Right lobe of liver (tissue), 6 donors: ENCODE data around the gene MOCS1. TPM values are rescaled to one million over a fixed set of nuclear protein-coding genes. Genes with fewer than 3 reads are reported as not detected.
"Not testable (repeated sequence)": the region's sequence is repeated elsewhere in the genome, so short reads cannot be mapped to it uniquely, and the experiment has no call there.

Experiments
- ATAC-seq, 4 donors: fragments of 200-7000 bp; cut with Tn5 transposase; one replicate each; pipeline ENCODE4 v1.9.1; 2020; ENCODE audit warnings: mild to moderate bottlenecking in 4 of 4, moderate library complexity in 4 of 4
- DNase-seq, 3 donors: peaks; one replicate each; pipeline ENCODE4 v3.0.0-alpha.2; 2020
- H3K27ac ChIP-seq, 3 donors: fragments of 200-600 bp; one replicate each; pipeline ENCODE4 v1.8.0; 2022
- H3K27me3 ChIP-seq, 2 donors: fragments of 200-600 bp; one replicate each; pipeline ENCODE4 v1.8.0; 2022
- H3K36me3 ChIP-seq, 4 donors: fragments of 200-600 bp; sonication (generic) in 1 of 4; one replicate each; pipeline versions ENCODE4 v1.5.1 to v1.8.0; 2017 to 2022; ENCODE audit warnings: control low read depth in 1 of 4
- H3K4me1 ChIP-seq, 4 donors: fragments of 200-600 bp; sonication (generic) in 1 of 4; one replicate each; pipeline versions ENCODE4 v1.5.1 to v1.8.0; 2017 to 2022; ENCODE audit warnings: control low read depth in 1 of 4
- H3K4me3 ChIP-seq, 3 donors: fragments of 200-600 bp; one replicate each; pipeline ENCODE4 v1.8.0; 2022
- H3K9me3 ChIP-seq, 4 donors: fragments of 200-600 bp; sonication (generic) in 1 of 4; one replicate each; pipeline versions ENCODE4 v1.5.1 to v1.8.0; 2017 to 2022; ENCODE audit warnings: control low read depth in 1 of 4
- POLR2A ChIP-seq: fragments of 450-650 bp; IDR thresholded peaks from one replicate; pipeline ENCODE4 v1.6.1; 2017; ENCODE audit warnings: antibody characterized with exemption, mild to moderate bottlenecking
- WGBS: methylation state at CpG from one replicate; pipeline ENCODE4 v1.1.6; 2018; ENCODE audit warnings: low coverage, low lambda C conversion rate; ENCODE audit not compliant: insufficient coverage; ENCODE audit errors: missing lambda C conversion rate; 5-methylcytosine and 5-hydroxymethylcytosine counted together
- intact Hi-C, 2 donors: fragments of 100-400 bp; cut with DNase I; formaldehyde crosslinking; loops; one replicate each; pipeline versions ENCODE4 v1.11.2 to v1.14.1; 2022
- total RNA-seq, 6 experiments: library from RNA; depleted of rRNA in 2 of 6; stranded (reverse); fragments of >200 nt in 2 of 6; fragmentation: NEBNext Ultra II Directional in 3 of 6; extraction: Animal tissue kit (Norgen Biotek cat#: 25700) in 3 of 6; gene quantifications; one replicate each; pipeline versions ENCODE4 v1.1.0 to v1.2.4, GENCODE V29; 2016 to 2023
- TF ChIP-seq, protein P1 (sequence below), 4 donors: fragments of 200-600 bp in 3 of 4; fragments of 450-650 bp in 1 of 4; IDR thresholded peaks; one replicate each; pipeline versions ENCODE4 v1.5.1 to v1.8.0; 2016 to 2022; ENCODE audit warnings: antibody characterized with exemption in 4 of 4, mild to moderate bottlenecking in 2 of 4
- donor health status: DM: no; HTN: yes; CAD: no.
- donor health status: DM: no; HTN: no; CAD: no.
- donor health status: DM: no; HTN: no; CAD: no.
- donor health status: DM: no; HTN: yes; CAD: no.
- donor health status: DM: no; HTN: yes; CAD: no.

Gene MOCS1
- total RNA-seq, 6 experiments from 2014 or later: 18.0 to 35.3 (median 27.8) TPM

DNA sequence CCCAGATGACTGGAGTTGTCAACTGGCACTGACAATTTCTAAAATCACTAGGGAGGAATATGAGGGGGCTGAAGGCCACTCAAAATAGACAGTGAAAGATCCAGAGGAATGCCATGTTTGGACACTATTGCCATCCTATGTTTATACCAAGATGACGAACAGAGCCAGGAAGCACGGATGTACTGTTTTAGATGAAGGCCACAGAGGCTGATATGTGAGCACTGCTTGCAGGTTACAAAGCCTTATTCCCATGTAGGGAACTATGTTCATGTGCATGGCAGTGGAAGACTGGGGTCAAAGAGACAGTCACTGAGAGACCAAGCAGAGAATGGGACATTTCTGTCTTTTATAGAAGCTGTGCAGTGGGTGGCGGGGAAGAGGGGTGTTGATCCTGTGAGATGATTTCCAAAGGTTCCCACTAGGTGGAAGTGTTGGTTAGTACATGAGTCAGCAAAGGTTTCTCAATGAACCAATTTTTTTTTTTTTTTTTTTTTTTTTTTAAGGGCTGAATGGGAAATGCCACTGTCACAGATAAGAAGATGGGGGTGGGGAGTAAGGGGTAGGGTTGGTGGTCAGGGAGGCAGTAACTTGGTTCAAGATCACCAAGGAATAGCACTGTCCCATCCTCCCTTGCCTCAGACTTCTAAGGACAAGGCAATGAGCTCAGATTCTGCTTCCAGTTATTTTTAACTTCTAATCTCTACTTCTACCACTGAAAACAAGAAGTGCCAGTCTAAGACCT lies 46.7 kb upstream of the MOCS1 start:
- H3K27me3 ChIP-seq: no peaks in the 10 kb centered on the region
- no peak for TF ChIP-seq POLR2A
- TF ChIP-seq, protein P1, sequence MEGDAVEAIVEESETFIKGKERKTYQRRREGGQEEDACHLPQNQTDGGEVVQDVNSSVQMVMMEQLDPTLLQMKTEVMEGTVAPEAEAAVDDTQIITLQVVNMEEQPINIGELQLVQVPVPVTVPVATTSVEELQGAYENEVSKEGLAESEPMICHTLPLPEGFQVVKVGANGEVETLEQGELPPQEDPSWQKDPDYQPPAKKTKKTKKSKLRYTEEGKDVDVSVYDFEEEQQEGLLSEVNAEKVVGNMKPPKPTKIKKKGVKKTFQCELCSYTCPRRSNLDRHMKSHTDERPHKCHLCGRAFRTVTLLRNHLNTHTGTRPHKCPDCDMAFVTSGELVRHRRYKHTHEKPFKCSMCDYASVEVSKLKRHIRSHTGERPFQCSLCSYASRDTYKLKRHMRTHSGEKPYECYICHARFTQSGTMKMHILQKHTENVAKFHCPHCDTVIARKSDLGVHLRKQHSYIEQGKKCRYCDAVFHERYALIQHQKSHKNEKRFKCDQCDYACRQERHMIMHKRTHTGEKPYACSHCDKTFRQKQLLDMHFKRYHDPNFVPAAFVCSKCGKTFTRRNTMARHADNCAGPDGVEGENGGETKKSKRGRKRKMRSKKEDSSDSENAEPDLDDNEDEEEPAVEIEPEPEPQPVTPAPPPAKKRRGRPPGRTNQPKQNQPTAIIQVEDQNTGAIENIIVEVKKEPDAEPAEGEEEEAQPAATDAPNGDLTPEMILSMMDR (IDR thresholded peaks at IDR 0.05): peak; percentile 38 to 56 (median 48)
- H3K4me1 ChIP-seq: peaks cover 0 to 22% (median 7%) of the 10 kb centered on the region in 4 donors
- 52% methylated on average over 3 of the region's 3 CpGs for WGBS
- no peaks in the 10 kb centered on the region for H3K36me3 ChIP-seq
- no peak overlapping the region for H3K27ac ChIP-seq
- no peak for DNase-seq
- intact Hi-C loops: loop anchor here (10.0 kb wide), 1 partner anchor 324 kb away; no protein-coding TSS in a partner anchor
- peak; percentile 85 to 89 (median 86) for ATAC-seq
- H3K9me3 ChIP-seq: no peaks in the 10 kb centered on the region
- no peak overlapping the region for H3K4me3 ChIP-seq

DNA sequence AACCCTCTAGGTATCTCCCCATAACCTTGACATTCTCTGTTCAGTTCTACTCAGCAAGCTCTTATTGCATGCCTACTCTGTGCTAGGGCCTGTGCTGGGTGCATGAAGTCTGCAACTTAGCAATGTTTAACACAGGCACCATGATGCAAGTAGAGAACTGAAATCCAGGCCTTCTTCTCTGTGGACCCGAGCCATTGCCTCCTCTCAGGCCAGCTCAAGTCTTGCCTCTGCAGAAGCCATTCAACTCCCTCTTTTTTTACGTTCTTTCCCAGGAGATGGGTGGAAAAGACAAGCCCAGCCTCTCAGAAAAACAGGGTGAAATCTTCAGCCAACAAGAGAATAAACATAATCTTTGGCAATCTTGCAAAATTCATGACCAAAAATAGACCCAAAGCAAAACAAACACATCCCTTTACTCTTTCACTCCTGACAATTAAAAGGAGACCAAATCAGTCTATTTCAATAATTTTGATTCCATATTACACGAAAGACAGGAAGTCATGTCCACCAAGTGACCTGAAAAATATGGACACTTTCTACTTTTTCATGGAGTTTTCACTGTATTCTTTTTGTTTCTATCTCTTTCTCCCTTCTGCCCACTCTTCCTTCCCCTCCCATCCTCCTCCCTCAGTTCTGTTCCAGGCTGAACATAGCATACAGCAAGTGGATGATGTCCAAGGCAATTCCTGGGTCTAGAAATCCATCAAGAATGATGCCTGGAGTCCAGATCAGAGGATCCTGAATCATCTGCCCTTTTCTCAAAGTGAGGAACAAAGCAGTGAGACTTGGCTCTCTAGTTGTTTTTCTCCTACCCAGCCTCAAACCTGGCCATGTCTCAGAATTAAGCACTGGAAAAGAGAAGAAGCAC lies 45.4 kb upstream of the MOCS1 start:
- Histone ChIP-seq H3K27me3 (no peaks in the 10 kb centered on the region), H3K4me3 (no peak overlapping the region), H3K36me3 (no peaks in the 10 kb centered on the region), H3K27ac (no peak overlapping the region), H3K4me1 (peaks cover 0 to 22% (median 7%) of the 10 kb centered on the region in 4 donors), H3K9me3 (no peaks in the 10 kb centered on the region)
- TF ChIP-seq, protein P1 (IDR thresholded peaks at IDR 0.05): no peak
- TF ChIP-seq POLR2A: no peak
- ATAC-seq (peak in 3 of 4 donors; percentile 41 to 70 (median 62)), DNase-seq (no peak)
- WGBS: 22% methylated on average over 3 of the region's 3 CpGs
- intact Hi-C loops: loop anchor here (10.0 kb wide), 1 partner anchor 325 kb away; no protein-coding TSS in a partner anchor

- no peak for DNase-seq
- H3K4me1 ChIP-seq: peaks cover 0 to 27% (median 9%) of the 10 kb centered on the region in 4 donors
- H3K27ac ChIP-seq: no peak overlapping the region
- TF ChIP-seq POLR2A: no peak
- TF ChIP-seq, protein P1 (IDR thresholded peaks at IDR 0.05): no peak
- whole genome bisulfite sequencing: 89% methylated on average over 1 of the region's 1 CpG
- H3K9me3 ChIP-seq: no peaks in the 10 kb centered on the region
- H3K27me3 ChIP-seq: no peaks in the 10 kb centered on the region
- intact Hi-C loops: no loop called here
- no peak overlapping the region for H3K4me3 ChIP-seq
- ATAC-seq: no peak
- no peaks in the 10 kb centered on the region for H3K36me3 ChIP-seq
Observed at GRCh38 chr6:39978240-39978639, 44.0 kb upstream of the MOCS1 start.

- Histone ChIP-seq H3K36me3 (no peaks in the 10 kb centered on the region), H3K27ac (no peak overlapping the region), H3K4me3 (no peak overlapping the region), H3K27me3 (no peaks in the 10 kb centered on the region), H3K9me3 (no peaks in the 10 kb centered on the region), H3K4me1 (peaks cover 0 to 16% (median 6%) of the 10 kb centered on the region in 4 donors)
- intact Hi-C loops: no loop called here
- 73% methylated on average over 3 of the region's 3 CpGs for WGBS
- peak in 1 of 4 donors; percentile 20 for ATAC-seq
- TF ChIP-seq POLR2A: no peak
- TF ChIP-seq, protein P1 (IDR thresholded peaks at IDR 0.05): no peak
- DNase-seq: no peak
Observed at GRCh38 chr6:39973661-39974060, 39.4 kb upstream of the MOCS1 start.

DNA sequence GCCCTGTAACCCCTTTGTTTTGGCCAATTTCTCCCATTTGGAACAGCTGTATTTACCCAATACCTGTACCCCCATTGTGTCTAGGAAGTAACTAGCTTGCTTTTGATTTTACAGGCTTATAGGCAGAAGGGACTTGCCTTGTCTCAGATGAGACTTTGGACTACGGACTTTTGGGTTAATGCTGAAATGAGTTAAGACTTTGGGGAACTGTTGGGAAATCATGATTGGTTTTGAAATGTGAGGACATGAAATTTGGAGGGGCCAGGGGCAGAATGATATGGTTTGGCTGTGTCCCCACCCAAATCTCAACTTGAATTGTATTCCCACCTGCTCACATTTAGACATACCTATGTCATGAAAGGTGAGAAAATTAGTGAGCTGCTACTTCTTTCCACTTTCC lies 38.5 kb upstream of the MOCS1 start:
- peak in 2 of 4 donors; percentile 25 to 44 for ATAC-seq
- H3K4me3 ChIP-seq, intact Hi-C loops, DNase-seq, H3K27me3 ChIP-seq, H3K9me3 ChIP-seq, H3K36me3 ChIP-seq: not testable (repeated sequence)
- Histone ChIP-seq H3K27ac (peak overlapping the region in 1 of 3 donors; percentile 30), H3K4me1 (peaks cover 0 to 16% (median 6%) of the 10 kb centered on the region in 4 donors)
- WGBS: 31% methylated on average over 1 of the region's 1 CpG

GRCh38 chr6:39971131-39971530 lies 36.9 kb upstream of the MOCS1 start:
- H3K4me3 ChIP-seq, H3K27ac ChIP-seq, H3K27me3 ChIP-seq, intact Hi-C loops, DNase-seq, ATAC-seq, H3K9me3 ChIP-seq, H3K36me3 ChIP-seq: not testable (repeated sequence)
- peaks cover 0 to 16% (median 6%) of the 10 kb centered on the region in 4 donors for H3K4me1 ChIP-seq
- 86% methylated on average over 5 of the region's 5 CpGs for WGBS
